Measurements from ENCODE around the gene FAM240A. TPM values are rescaled to one million over a fixed set of nuclear protein-coding genes. Genes with fewer than 3 reads are reported as not detected.

The FAM240A gene
- total and polyA plus RNA-seq, 2 experiments from 2014 or later: 0.18 TPM; not detected in 1

DNA sequence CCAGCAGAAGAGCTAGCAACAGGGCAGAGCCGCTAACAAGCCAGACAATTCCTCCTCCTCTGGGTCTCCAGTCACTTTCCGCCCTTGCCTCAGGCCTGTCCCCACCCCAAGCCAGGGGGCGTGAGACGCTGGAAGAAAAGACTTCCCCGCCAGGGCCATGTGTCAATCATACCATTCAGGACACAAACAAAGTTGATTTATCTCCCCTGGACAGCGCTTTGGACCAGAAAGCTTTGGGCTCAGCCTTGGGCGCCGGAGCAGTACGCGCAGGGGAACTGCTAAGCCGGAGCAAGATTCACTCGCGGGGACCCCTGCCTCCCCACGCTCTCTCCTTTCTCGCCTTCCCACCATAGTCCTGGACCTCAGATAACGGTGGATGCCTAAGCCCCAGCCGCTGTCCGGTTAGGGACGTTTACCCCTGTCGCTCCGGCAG, 46.7 kb upstream of the FAM240A start:
- Histone ChIP-seq H3K4me2 (peak overlapping the region; percentile 82), H3K36me3 (ENCODE audit: insufficient read depth) (peaks cover 7% of the 10 kb centered on the region), H3K4me1 (ENCODE audit: insufficient read depth) (peaks cover 44% of the 10 kb centered on the region), H3K4me3 (peak overlapping the region; percentile 56), H4K20me1 (replicated peaks; ENCODE audit: insufficient read depth) (no peaks in the 10 kb centered on the region), H3K27ac (ENCODE audit: low read depth) (peak overlapping the region; percentile 74), H3F3A (replicated peaks; ENCODE audit: low read depth) (peaks cover 11% of the 10 kb centered on the region; the same call in 1 of the 2 replicates), H3K79me2 (replicated peaks; ENCODE audit: insufficient read depth) (peaks cover 9% of the 10 kb centered on the region), H3K9me2 (ENCODE audit: insufficient read depth) (no peaks in the 10 kb centered on the region), H2AFZ (peak overlapping the region; percentile 80), H3K27me3 (ENCODE audit: insufficient read depth) (no peaks in the 10 kb centered on the region)
- Mint-ChIP-seq H3K4me3 (peak overlapping the region; percentile 71), H3K9me3 (peaks cover 39% of the 10 kb centered on the region), H3K27me3 (ENCODE audit: insufficient read depth, low read depth, poor library complexity) (peaks cover 19% of the 10 kb centered on the region), H3K4me1 (peaks cover 51% of the 10 kb centered on the region), H3K27ac (0 out of 2 replicates have a peak overlapping the region, but pooled peaks have one; percentile 34), H3K36me3 (ENCODE audit: low read depth) (peaks cover 36% of the 10 kb centered on the region)
- DNase-seq (ENCODE audit: low spot score): peak; percentile 80
- TF ChIP-seq ZNF114 (CRISPR knock-in tag; IDR thresholded peaks at IDR 0.05) (no peak), ZNF331 (CRISPR knock-in tag; IDR thresholded peaks at IDR 0.05; ENCODE audit: low read depth) (no peak), NANOG (IDR thresholded peaks at IDR 0.05; ENCODE audit: borderline replicate concordance) (no peak), JUNB (IDR thresholded peaks at IDR 0.05; ENCODE audit: unreplicated experiment) (no peak), STAT1 (IDR thresholded peaks at IDR 0.05; ENCODE audit: unreplicated experiment) (no peak)
- TF ChIP-seq, protein P1, sequence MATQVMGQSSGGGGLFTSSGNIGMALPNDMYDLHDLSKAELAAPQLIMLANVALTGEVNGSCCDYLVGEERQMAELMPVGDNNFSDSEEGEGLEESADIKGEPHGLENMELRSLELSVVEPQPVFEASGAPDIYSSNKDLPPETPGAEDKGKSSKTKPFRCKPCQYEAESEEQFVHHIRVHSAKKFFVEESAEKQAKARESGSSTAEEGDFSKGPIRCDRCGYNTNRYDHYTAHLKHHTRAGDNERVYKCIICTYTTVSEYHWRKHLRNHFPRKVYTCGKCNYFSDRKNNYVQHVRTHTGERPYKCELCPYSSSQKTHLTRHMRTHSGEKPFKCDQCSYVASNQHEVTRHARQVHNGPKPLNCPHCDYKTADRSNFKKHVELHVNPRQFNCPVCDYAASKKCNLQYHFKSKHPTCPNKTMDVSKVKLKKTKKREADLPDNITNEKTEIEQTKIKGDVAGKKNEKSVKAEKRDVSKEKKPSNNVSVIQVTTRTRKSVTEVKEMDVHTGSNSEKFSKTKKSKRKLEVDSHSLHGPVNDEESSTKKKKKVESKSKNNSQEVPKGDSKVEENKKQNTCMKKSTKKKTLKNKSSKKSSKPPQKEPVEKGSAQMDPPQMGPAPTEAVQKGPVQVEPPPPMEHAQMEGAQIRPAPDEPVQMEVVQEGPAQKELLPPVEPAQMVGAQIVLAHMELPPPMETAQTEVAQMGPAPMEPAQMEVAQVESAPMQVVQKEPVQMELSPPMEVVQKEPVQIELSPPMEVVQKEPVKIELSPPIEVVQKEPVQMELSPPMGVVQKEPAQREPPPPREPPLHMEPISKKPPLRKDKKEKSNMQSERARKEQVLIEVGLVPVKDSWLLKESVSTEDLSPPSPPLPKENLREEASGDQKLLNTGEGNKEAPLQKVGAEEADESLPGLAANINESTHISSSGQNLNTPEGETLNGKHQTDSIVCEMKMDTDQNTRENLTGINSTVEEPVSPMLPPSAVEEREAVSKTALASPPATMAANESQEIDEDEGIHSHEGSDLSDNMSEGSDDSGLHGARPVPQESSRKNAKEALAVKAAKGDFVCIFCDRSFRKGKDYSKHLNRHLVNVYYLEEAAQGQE (IDR thresholded peaks at IDR 0.05; ENCODE audit: unreplicated experiment): no peak
- TF ChIP-seq, protein P2, sequence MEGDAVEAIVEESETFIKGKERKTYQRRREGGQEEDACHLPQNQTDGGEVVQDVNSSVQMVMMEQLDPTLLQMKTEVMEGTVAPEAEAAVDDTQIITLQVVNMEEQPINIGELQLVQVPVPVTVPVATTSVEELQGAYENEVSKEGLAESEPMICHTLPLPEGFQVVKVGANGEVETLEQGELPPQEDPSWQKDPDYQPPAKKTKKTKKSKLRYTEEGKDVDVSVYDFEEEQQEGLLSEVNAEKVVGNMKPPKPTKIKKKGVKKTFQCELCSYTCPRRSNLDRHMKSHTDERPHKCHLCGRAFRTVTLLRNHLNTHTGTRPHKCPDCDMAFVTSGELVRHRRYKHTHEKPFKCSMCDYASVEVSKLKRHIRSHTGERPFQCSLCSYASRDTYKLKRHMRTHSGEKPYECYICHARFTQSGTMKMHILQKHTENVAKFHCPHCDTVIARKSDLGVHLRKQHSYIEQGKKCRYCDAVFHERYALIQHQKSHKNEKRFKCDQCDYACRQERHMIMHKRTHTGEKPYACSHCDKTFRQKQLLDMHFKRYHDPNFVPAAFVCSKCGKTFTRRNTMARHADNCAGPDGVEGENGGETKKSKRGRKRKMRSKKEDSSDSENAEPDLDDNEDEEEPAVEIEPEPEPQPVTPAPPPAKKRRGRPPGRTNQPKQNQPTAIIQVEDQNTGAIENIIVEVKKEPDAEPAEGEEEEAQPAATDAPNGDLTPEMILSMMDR (conservative IDR thresholded peaks at IDR 0.05; ENCODE audit: low read depth in 2 of 2): peak; percentile 16 to 46; a peak in 2 of 4 replicates
- peak; percentile 73 for ATAC-seq

DNA sequence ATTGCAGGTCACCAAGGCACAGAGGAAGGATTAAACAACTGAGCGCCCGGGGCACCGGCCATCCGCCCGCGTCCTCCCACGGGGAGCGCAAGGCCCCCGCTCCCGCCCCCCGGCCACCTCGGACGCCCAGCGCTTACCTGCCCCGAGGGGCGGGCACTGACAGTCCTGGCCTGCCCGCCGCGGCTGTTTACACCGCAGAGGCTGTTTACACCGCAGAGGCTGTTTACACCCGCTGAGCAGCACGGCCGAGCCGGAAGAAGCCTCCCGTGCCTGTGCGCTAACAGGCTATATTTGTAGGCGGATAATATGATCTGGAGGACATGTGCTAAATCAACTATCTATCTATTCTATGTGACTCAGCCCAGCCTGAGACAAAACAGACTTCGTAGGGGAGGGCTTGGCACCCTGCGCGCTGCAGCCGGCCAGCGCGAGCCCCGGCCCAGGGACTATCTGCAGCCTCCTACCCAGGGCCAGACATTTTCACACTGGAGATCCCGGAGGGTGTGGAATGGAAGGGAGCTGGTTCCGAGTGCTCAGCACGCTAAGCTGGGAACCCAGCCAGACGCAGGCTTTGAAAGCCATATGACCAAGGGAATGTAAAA, 46.2 kb upstream of the FAM240A start, which contains the start of gene LRRC2:
LRRC2 (minus strand) TSS at position 263 of the 602 bp plus-strand sequence. CDS start 14,711 bp downstream, outside the sequence.
- Histone ChIP-seq H3K4me2 (peak within 1 kb of the TSS; percentile 82), H3K4me3 (peak within 1 kb of the TSS; percentile 56), H2AFZ (peak within 1 kb of the TSS; percentile 80), H3K36me3 (ENCODE audit: insufficient read depth) (peaks cover 7% of the 10 kb centered on the region), H3K27me3 (ENCODE audit: insufficient read depth) (no peaks in the 10 kb centered on the region), H4K20me1 (replicated peaks; ENCODE audit: insufficient read depth) (no peaks in the 10 kb centered on the region), H3K27ac (ENCODE audit: low read depth) (peak within 1 kb of the TSS; percentile 74), H3K4me1 (ENCODE audit: insufficient read depth) (peaks cover 39% of the 10 kb centered on the region), H3K79me2 (replicated peaks; ENCODE audit: insufficient read depth) (peaks cover 9% of the 10 kb centered on the region), H3F3A (replicated peaks; ENCODE audit: low read depth) (peaks cover 11% of the 10 kb centered on the region; the same call in 1 of the 2 replicates), H3K9me2 (ENCODE audit: insufficient read depth) (no peaks in the 10 kb centered on the region)
- peaks cover 19% of the 10 kb centered on the region for H3K27me3 Mint-ChIP-seq (ENCODE audit: insufficient read depth, low read depth, poor library complexity)
- peaks cover 40% of the 10 kb centered on the region for H3K9me3 Mint-ChIP-seq
- peaks cover 46% of the 10 kb centered on the region for H3K4me1 Mint-ChIP-seq
- H3K4me3 Mint-ChIP-seq: peak within 1 kb of the TSS; percentile 71
- H3K36me3 Mint-ChIP-seq (ENCODE audit: low read depth): peaks cover 37% of the 10 kb centered on the region
- DNase-seq (ENCODE audit: low spot score): peak; percentile 72
- H3K27ac Mint-ChIP-seq: peak within 1 kb of the TSS; percentile 80; the same call in 1 of the 2 replicates
- ATAC-seq: peak; percentile 88
- TF ChIP-seq JUNB (IDR thresholded peaks at IDR 0.05; ENCODE audit: unreplicated experiment): no peak
- no peak for TF ChIP-seq EZH2phosphoT487 (IDR thresholded peaks at IDR 0.05; ENCODE audit: unreplicated experiment)
- TF ChIP-seq, protein P2 (conservative IDR thresholded peaks at IDR 0.05; ENCODE audit: low read depth in 2 of 2): no peak; a peak in 1 of 4 replicates
- no peak for TF ChIP-seq ZNF114 (CRISPR knock-in tag; IDR thresholded peaks at IDR 0.05)
- TF ChIP-seq STAT1 (IDR thresholded peaks at IDR 0.05; ENCODE audit: unreplicated experiment): no peak
- no peak for TF ChIP-seq CREB1 (CRISPR knock-in tag; IDR thresholded peaks at IDR 0.05; ENCODE audit: low read depth)
- TF ChIP-seq NANOG (IDR thresholded peaks at IDR 0.05; ENCODE audit: borderline replicate concordance): no peak
- TF ChIP-seq ZNF331 (CRISPR knock-in tag; IDR thresholded peaks at IDR 0.05; ENCODE audit: low read depth): no peak
- TF ChIP-seq POLR2AphosphoS5 (IDR thresholded peaks at IDR 0.05; ENCODE audit: low read depth): no peak
- TF ChIP-seq EZH2 (IDR thresholded peaks at IDR 0.05; ENCODE audit: low read depth, unreplicated experiment): no peak
- TF ChIP-seq, protein P1 (IDR thresholded peaks at IDR 0.05; ENCODE audit: unreplicated experiment): no peak

Measured in GM23338 (cell line).